HepG2 (cell line): ENCODE results near the gene PPP3CB. TPM values are rescaled to one million over a fixed set of nuclear protein-coding genes. Genes with fewer than 3 reads are reported as not detected.

Experiments used
- ELF4 ChIP-seq: sonication (generic); formaldehyde crosslinking; IDR thresholded peaks from 2 replicates; pipeline ENCODE4 v1.5.0; 2020; ENCODE audit warnings: missing genetic modification reagents, mild to moderate bottlenecking, moderate library complexity, borderline replicate concordance
- HMGA1 ChIP-seq: sonication (generic); formaldehyde crosslinking; conservative IDR thresholded peaks from 2 replicates; pipeline ENCODE4 v1.4.0; 2020; ENCODE audit warnings: missing genetic modification reagents
- MAZ ChIP-seq, 2 experiments: sonication (generic) in 1 of 2; formaldehyde crosslinking in 1 of 2; IDR thresholded peaks; 2 replicates each; pipeline versions ENCODE4 v1.5.0 to v1.6.1; 2012 to 2020; ENCODE audit warnings: low read depth in 2 of 2, mild to moderate bottlenecking in 2 of 2, borderline replicate concordance in 1 of 2, improper control_type of control experiment in 1 of 2, low read length in 1 of 2, missing genetic modification reagents in 1 of 2, moderate library complexity in 1 of 2
- RELA ChIP-seq: sonication (generic); formaldehyde crosslinking; IDR thresholded peaks from 2 replicates; pipeline ENCODE4 v1.4.0; 2020; ENCODE audit warnings: missing genetic modification reagents
- SNAI1 ChIP-seq: sonication (generic); formaldehyde crosslinking; IDR thresholded peaks from 2 replicates; pipeline ENCODE4 v1.5.0; 2020; ENCODE audit warnings: mild to moderate bottlenecking, missing genetic modification reagents, borderline replicate concordance
- SOX6 ChIP-seq, 2 experiments: fragments of 450-650 bp in 1 of 2; sonication (generic) in 1 of 2; formaldehyde crosslinking in 1 of 2; IDR thresholded peaks; 2 replicates each; pipeline versions ENCODE4 v1.4.0 to v1.6.1; 2017 to 2020; ENCODE audit warnings: antibody characterized with exemption in 1 of 2, mild to moderate bottlenecking in 1 of 2, missing genetic modification reagents in 1 of 2
- SP2 ChIP-seq: sonication (generic); formaldehyde crosslinking; IDR thresholded peaks from 2 replicates; pipeline ENCODE4 v1.5.1; 2020; ENCODE audit warnings: mild to moderate bottlenecking, missing genetic modification reagents
- THAP11 ChIP-seq: IDR thresholded peaks from 2 replicates; pipeline ENCODE4 v1.6.1; 2016; ENCODE audit warnings: missing biosample characterization, missing genetic modification reagents
- ZHX2 ChIP-seq, 2 experiments: sonication (generic) in 1 of 2; formaldehyde crosslinking in 1 of 2; IDR thresholded peaks; 2 replicates each; pipeline versions ENCODE4 v1.6.1 to v1.9.0; 2014 to 2022; ENCODE audit warnings: antibody characterized with exemption in 1 of 2, borderline replicate concordance in 1 of 2, inconsistent platforms in 1 of 2, low read depth in 1 of 2, missing genetic modification reagents in 1 of 2
- ZNF160 ChIP-seq: sonication (generic); formaldehyde crosslinking; IDR thresholded peaks from 2 replicates; pipeline ENCODE4 v1.8.0; 2022; ENCODE audit warnings: mild to moderate bottlenecking, inconsistent platforms, missing genetic modification reagents
- ZNF512 ChIP-seq: sonication (generic); formaldehyde crosslinking; IDR thresholded peaks from 2 replicates; pipeline ENCODE4 v1.4.0; 2020; ENCODE audit warnings: mild to moderate bottlenecking, missing genetic modification reagents
- ZNF891 ChIP-seq: sonication (generic); formaldehyde crosslinking; IDR thresholded peaks from 2 replicates; pipeline ENCODE4 v1.5.0; 2020; ENCODE audit warnings: mild to moderate bottlenecking, missing genetic modification reagents
- ZSCAN20 ChIP-seq: sonication (generic); formaldehyde crosslinking; IDR thresholded peaks from 2 replicates; pipeline ENCODE4 v1.4.0; 2020; ENCODE audit warnings: missing genetic modification reagents, mild to moderate bottlenecking, borderline replicate concordance
- polyA plus RNA-seq, 8 experiments: library from polyadenylated mRNA; depleted of rRNA in 3 of 8; stranded (reverse) in 7 of 8; unstranded in 1 of 8; fragments of >200 nt; fragmentation: Illumina TruSeq in 4 of 8; extraction: Trizol in 4 of 8; gene quantifications; 2 replicates each; pipeline versions ENCODE4 v1.2.1 to v1.2.3, GENCODE V29; 2011 to 2016; ENCODE audit warnings: low read depth in 4 of 8, missing spikeins in 1 of 8, mixed read lengths in 1 of 8; ENCODE audit not compliant: insufficient read depth in 1 of 8
- total RNA-seq, 5 experiments: library from RNA; depleted of rRNA; stranded (reverse); fragments of >200 nt; fragmentation: Illumina TruSeq; extraction: Trizol; gene quantifications; 2 replicates each; pipeline ENCODE4 v1.2.3, GENCODE V29; 2016; ENCODE audit warnings: low read depth in 1 of 5
- TF ChIP-seq, protein P1 (sequence below), 2 experiments: sonication (generic) in 1 of 2; formaldehyde crosslinking in 1 of 2; IDR thresholded peaks; 2 replicates each; pipeline versions ENCODE4 v1.4.0 to v1.6.1; 2018 to 2020; ENCODE audit warnings: missing genetic modification reagents in 2 of 2, borderline replicate concordance in 1 of 2, low read depth in 1 of 2, mild to moderate bottlenecking in 1 of 2, missing biosample characterization in 1 of 2
- TF ChIP-seq, protein P2 (sequence below): sonication (generic); formaldehyde crosslinking; IDR thresholded peaks from 2 replicates; pipeline ENCODE4 v1.5.0; 2020; ENCODE audit warnings: missing genetic modification reagents, mild to moderate bottlenecking, borderline replicate concordance
- TF ChIP-seq, protein P3 (sequence below): sonication (generic); formaldehyde crosslinking; IDR thresholded peaks from 2 replicates; pipeline ENCODE4 v1.8.0; 2022; ENCODE audit warnings: missing genetic modification reagents, low read depth, mild to moderate bottlenecking, borderline replicate concordance

The PPP3CB gene
- total and polyA plus RNA-seq, 2 of the 13 experiments (the other 11 are each of a cell fraction or from before 2014, with no cell fraction given), result 8.7 to 11.4 TPM

GRCh38 chr10:73529089-73529832, 33.4 kb upstream of the PPP3CB start (continued):
- TF ChIP-seq ZSCAN20 (CRISPR knock-in tag), result no peak
- no peak for TF ChIP-seq ELF4 (CRISPR knock-in tag)
- 0 out of 2 replicates have a peak, but pooled peaks have one; percentile 27 for TF ChIP-seq MAZ (IDR thresholded peaks at IDR 0.05; ENCODE audit: borderline replicate concordance, low read depth, low read length)
- TF ChIP-seq MAZ (CRISPR knock-in tag; IDR thresholded peaks at IDR 0.05; ENCODE audit: low read depth), result no peak
- no peak for TF ChIP-seq ZNF160
- TF ChIP-seq, protein P1, sequence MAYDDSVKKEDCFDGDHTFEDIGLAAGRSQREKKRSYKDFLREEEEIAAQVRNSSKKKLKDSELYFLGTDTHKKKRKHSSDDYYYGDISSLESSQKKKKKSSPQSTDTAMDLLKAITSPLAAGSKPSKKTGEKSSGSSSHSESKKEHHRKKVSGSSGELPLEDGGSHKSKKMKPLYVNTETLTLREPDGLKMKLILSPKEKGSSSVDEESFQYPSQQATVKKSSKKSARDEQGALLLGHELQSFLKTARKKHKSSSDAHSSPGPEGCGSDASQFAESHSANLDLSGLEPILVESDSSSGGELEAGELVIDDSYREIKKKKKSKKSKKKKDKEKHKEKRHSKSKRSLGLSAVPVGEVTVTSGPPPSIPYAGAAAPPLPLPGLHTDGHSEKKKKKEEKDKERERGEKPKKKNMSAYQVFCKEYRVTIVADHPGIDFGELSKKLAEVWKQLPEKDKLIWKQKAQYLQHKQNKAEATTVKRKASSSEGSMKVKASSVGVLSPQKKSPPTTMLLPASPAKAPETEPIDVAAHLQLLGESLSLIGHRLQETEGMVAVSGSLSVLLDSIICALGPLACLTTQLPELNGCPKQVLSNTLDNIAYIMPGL (CRISPR knock-in tag; IDR thresholded peaks at IDR 0.05; ENCODE audit: borderline replicate concordance in 1 of 2, low read depth in 1 of 2), result 0 out of 4 replicates have a peak, but pooled peaks of 1 of the 2 experiments have one; percentile 37
- TF ChIP-seq ZHX2 (IDR thresholded peaks at IDR 0.05; ENCODE audit: low read depth), result no peak
- no peak for TF ChIP-seq ZHX2 (CRISPR knock-in tag; IDR thresholded peaks at IDR 0.05; ENCODE audit: borderline replicate concordance)
- TF ChIP-seq SOX6 (IDR thresholded peaks at IDR 0.05), result no peak
- peak; percentile 67; the same call in 1 of the 2 replicates for TF ChIP-seq SOX6 (CRISPR knock-in tag; IDR thresholded peaks at IDR 0.05)
- TF ChIP-seq SP2, result no peak
- TF ChIP-seq, protein P2, sequence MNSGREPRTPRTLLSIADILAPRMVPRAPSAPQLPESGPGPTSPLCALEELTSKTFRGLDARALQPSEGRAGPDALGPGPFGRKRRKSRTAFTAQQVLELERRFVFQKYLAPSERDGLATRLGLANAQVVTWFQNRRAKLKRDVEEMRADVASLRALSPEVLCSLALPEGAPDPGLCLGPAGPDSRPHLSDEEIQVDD (CRISPR knock-in tag), result no peak
- 0 out of 2 replicates have a peak, but pooled peaks have one; percentile 17 for TF ChIP-seq THAP11 (CRISPR knock-in tag)
- TF ChIP-seq ZNF891, result no peak
- TF ChIP-seq HMGA1, result no peak
- no peak for TF ChIP-seq RELA (CRISPR knock-in tag)
- no peak for TF ChIP-seq ZNF512 (CRISPR knock-in tag)
- TF ChIP-seq, protein P3, sequence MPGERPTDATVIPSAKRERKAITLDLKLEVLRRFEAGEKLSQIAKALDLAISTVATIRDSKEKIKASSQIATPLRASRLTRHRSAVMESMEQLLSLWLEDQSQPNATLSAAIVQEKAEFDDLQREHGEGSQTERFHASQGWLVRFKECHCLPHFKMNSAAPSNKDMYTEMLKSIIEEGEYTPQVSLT, result no peak
- no peak for TF ChIP-seq SNAI1 (CRISPR knock-in tag)
